GM23338 (cell line): ENCODE results near the gene RABGAP1L. TPM values are rescaled to one million over a fixed set of nuclear protein-coding genes. Genes with fewer than 3 reads are reported as not detected.

Experiments
- ATAC-seq: fragments of 200-7000 bp; cut with Tn5 transposase; 3 replicates; pipeline ENCODE4 v1.9.1; 2020
- DNase-seq: peaks from one replicate; pipeline ENCODE4 v3.0.0-alpha.2; 2015; ENCODE audit warnings: low spot score
- H2AFZ ChIP-seq: fragments of 200-600 bp; sonication (generic); 2 replicates; pipeline ENCODE4 v1.8.0; 2016; ENCODE audit warnings: antibody characterized with exemption, mild to moderate bottlenecking, moderate library complexity
- H3F3A ChIP-seq: fragments of 200-600 bp; sonication (generic); replicated peaks from 2 replicates; pipeline ENCODE4 v1.8.0; 2017; ENCODE audit warnings: antibody characterized with exemption, mixed run types, low read depth
- H3K27ac ChIP-seq: fragments of 200-600 bp; sonication (generic); 2 replicates; pipeline ENCODE4 v1.6.1; 2016; ENCODE audit warnings: low read depth
- H3K27me3 ChIP-seq: fragments of 200-600 bp; sonication (generic); 2 replicates; pipeline ENCODE4 v1.8.0; 2016; ENCODE audit warnings: mild to moderate bottlenecking, mixed run types, moderate library complexity; ENCODE audit not compliant: insufficient read depth
- H3K36me3 ChIP-seq: fragments of 200-600 bp; sonication (generic); 2 replicates; pipeline ENCODE4 v1.8.0; 2016; ENCODE audit warnings: mild to moderate bottlenecking; ENCODE audit not compliant: insufficient read depth
- H3K4me1 ChIP-seq: fragments of 200-600 bp; sonication (generic); 2 replicates; pipeline ENCODE4 v1.8.0; 2016; ENCODE audit warnings: mild to moderate bottlenecking, moderate library complexity; ENCODE audit not compliant: insufficient read depth
- H3K4me2 ChIP-seq: fragments of 200-600 bp; sonication (generic); 2 replicates; pipeline ENCODE4 v1.7.1; 2017; ENCODE audit warnings: mixed run types
- H3K4me3 ChIP-seq: fragments of 200-600 bp; sonication (generic); 2 replicates; pipeline ENCODE4 v1.6.1; 2016; ENCODE audit warnings: mixed run types
- H3K79me2 ChIP-seq: fragments of 200-600 bp; sonication (generic); replicated peaks from 2 replicates; pipeline ENCODE4 v1.8.0; 2017; ENCODE audit warnings: mild to moderate bottlenecking; ENCODE audit not compliant: insufficient read depth
- H3K9me2 ChIP-seq: fragments of 200-600 bp; sonication (generic); 2 replicates; pipeline ENCODE4 v1.8.0; 2017; ENCODE audit not compliant: insufficient read depth
- H4K20me1 ChIP-seq: fragments of 200-600 bp; sonication (generic); replicated peaks from 2 replicates; pipeline ENCODE4 v1.8.0; 2017; ENCODE audit warnings: mild to moderate bottlenecking; ENCODE audit not compliant: insufficient read depth
- H3K27ac Mint-ChIP-seq: 2 replicates; pipeline ENCODE4 v1.8.0; 2020; ENCODE audit warnings: inconsistent platforms, mild to moderate bottlenecking, moderate library complexity, mixed read lengths
- H3K27me3 Mint-ChIP-seq: 3 replicates; pipeline ENCODE4 v1.8.0; 2022; ENCODE audit warnings: low read depth, mild to moderate bottlenecking, moderate library complexity, mixed read lengths, inconsistent platforms; ENCODE audit not compliant: insufficient read depth, poor library complexity
- H3K36me3 Mint-ChIP-seq: 3 replicates; pipeline ENCODE4 v1.8.0; 2021; ENCODE audit warnings: low read depth, mild to moderate bottlenecking, inconsistent platforms, moderate library complexity, mixed read lengths
- H3K4me1 Mint-ChIP-seq: 3 replicates; pipeline ENCODE4 v1.8.0; 2020; ENCODE audit warnings: mild to moderate bottlenecking, inconsistent platforms, mixed read lengths
- H3K4me3 Mint-ChIP-seq: 3 replicates; pipeline ENCODE4 v1.8.0; 2021; ENCODE audit warnings: moderate library complexity, mild to moderate bottlenecking, inconsistent platforms, mixed read lengths
- H3K9me3 Mint-ChIP-seq: 3 replicates; pipeline ENCODE4 v1.8.0; 2020; ENCODE audit warnings: moderate library complexity, mild to moderate bottlenecking, inconsistent platforms, mixed read lengths
- CREB1 ChIP-seq: fragments of 250-450 bp; sonication (Bioruptor Pico); IDR thresholded peaks from 2 replicates; pipeline ENCODE4 v1.5.0; 2020; ENCODE audit warnings: low read depth, mild to moderate bottlenecking, moderate library complexity
- CTCF ChIP-seq, 2 experiments: fragments of 200-600 bp in 1 of 2; sonication (generic) in 1 of 2; conservative IDR thresholded peaks; 2 replicates each; pipeline versions ENCODE4 v1.5.1 to v1.6.1; 2016 to 2017; ENCODE audit warnings: antibody characterized with exemption in 2 of 2, low read depth in 2 of 2, mild to moderate bottlenecking in 2 of 2, moderate library complexity in 1 of 2
- EZH2phosphoT487 ChIP-seq: fragments of 200-600 bp; sonication (generic); IDR thresholded peaks from one replicate; pipeline ENCODE4 v1.8.1; 2018; ENCODE audit warnings: antibody characterized with exemption; ENCODE audit not compliant: unreplicated experiment
- ZNF462 ChIP-seq: fragments of 250-450 bp; sonication (Bioruptor Pico); IDR thresholded peaks from 2 replicates; pipeline ENCODE4 v1.5.0; 2020; ENCODE audit warnings: mild to moderate bottlenecking, moderate library complexity
- polyA plus RNA-seq: library from polyadenylated mRNA; unstranded; fragments of >200 nt; fragmentation: Nextera tagmentation; extraction: Ambion mirVana; gene quantifications from 2 replicates; pipeline ENCODE4 v1.2.1, GENCODE V29; 2016
- total RNA-seq: library from RNA; depleted of rRNA; stranded (reverse); fragments of >200 nt; shearing (Covaris generic); gene quantifications from 2 replicates; pipeline ENCODE4 v1.2.3, GENCODE V29; 2014

The RABGAP1L gene
- total and polyA plus RNA-seq, 2 experiments from 2014 or later: 83.2 to 136 TPM

GRCh38 chr1:174747613-174748012, 588.3 kb downstream of the RABGAP1L start:
- peaks cover 6% of the 10 kb centered on the region; the same call in 2 of the 3 replicates for H3K4me1 Mint-ChIP-seq
- Histone ChIP-seq H2AFZ (no peak overlapping the region), H3K4me1 (no peaks in the 10 kb centered on the region; the same call in 1 of the 2 replicates), H3K27ac (no peak overlapping the region), H3K9me2 (no peaks in the 10 kb centered on the region), H3F3A (no peaks in the 10 kb centered on the region), H3K4me3 (no peak overlapping the region), H4K20me1 (no peaks in the 10 kb centered on the region), H3K36me3 (no peaks in the 10 kb centered on the region), H3K4me2 (no peak overlapping the region), H3K27me3 (no peaks in the 10 kb centered on the region), H3K79me2 (no peaks in the 10 kb centered on the region)
- no peaks in the 10 kb centered on the region for H3K9me3 Mint-ChIP-seq
- no peaks in the 10 kb centered on the region for H3K27me3 Mint-ChIP-seq
- H3K36me3 Mint-ChIP-seq: no peaks in the 10 kb centered on the region
- DNase-seq: no peak
- no peak overlapping the region for H3K4me3 Mint-ChIP-seq
- no peak for ATAC-seq
- TF ChIP-seq EZH2phosphoT487: no peak
- TF ChIP-seq CREB1: no peak
- TF ChIP-seq ZNF462 (CRISPR knock-in tag): no peak
- TF ChIP-seq CTCF (conservative IDR thresholded peaks at IDR 0.05; ENCODE audit: low read depth in 2 of 2): peak in 1 of 2 experiments; percentile 54; a peak in 3 of 4 replicates
- H3K27ac Mint-ChIP-seq: no peak overlapping the region
